Measurements from ENCODE around the gene IL22RA2.

IL22RA2 gene

GRCh38 chr6:137193256-137194070 lies 20.0 kb upstream of the IL22RA2 start:
- TF ChIP-seq CTCF (IDR thresholded peaks at IDR 0.05) = no peak
- Histone ChIP-seq H3K4me3 (ENCODE audit: low read depth in 1 of 2, low read length in 1 of 2) (no peak overlapping the region), H3K27me3 (no peaks in the 10 kb centered on the region), H3K4me1 (ENCODE audit: control insufficient read depth in 1 of 2, insufficient read depth in 1 of 2, low read depth in 1 of 2, low read length in 1 of 2) (no peaks in the 10 kb centered on the region), H3K27ac (no peak overlapping the region), H3K36me3 (peaks cover 19% of the 10 kb centered on the region), H3K9me3 (peaks cover 7% of the 10 kb centered on the region)

GRCh38 chr6:137192821-137193220 lies 19.4 kb upstream of the IL22RA2 start:
- H3K27me3 ChIP-seq = no peaks in the 10 kb centered on the region

GRCh38 chr6:137191670-137192069 lies 18.2 kb upstream of the IL22RA2 start:
- Histone ChIP-seq H3K27ac (no peak overlapping the region), H3K4me3 (ENCODE audit: low read depth in 1 of 2, low read length in 1 of 2) (no peak overlapping the region), H3K27me3 (no peaks in the 10 kb centered on the region), H3K4me1 (ENCODE audit: control insufficient read depth in 1 of 2, insufficient read depth in 1 of 2, low read depth in 1 of 2, low read length in 1 of 2) (no peaks in the 10 kb centered on the region), H3K36me3 (peaks cover under 1% of the 10 kb centered on the region), H3K9me3 (peaks cover 7% of the 10 kb centered on the region)
- TF ChIP-seq CTCF (IDR thresholded peaks at IDR 0.05) = no peak

More at GRCh38 chr6:137192821-137193220, 19.4 kb upstream of the IL22RA2 start:
- TF ChIP-seq CTCF (IDR thresholded peaks at IDR 0.05) = no peak
- Histone ChIP-seq H3K4me1 (ENCODE audit: control insufficient read depth in 1 of 2, insufficient read depth in 1 of 2, low read depth in 1 of 2, low read length in 1 of 2) (no peaks in the 10 kb centered on the region), H3K4me3 (ENCODE audit: low read depth in 1 of 2, low read length in 1 of 2) (no peak overlapping the region), H3K9me3 (peaks cover 9% of the 10 kb centered on the region), H3K36me3 (peaks cover 12% of the 10 kb centered on the region), H3K27ac (no peak overlapping the region)

GRCh38 chr6:137191236-137191635 lies 17.8 kb upstream of the IL22RA2 start:
- TF ChIP-seq CTCF (IDR thresholded peaks at IDR 0.05) = no peak
- no peak overlapping the region for H3K27ac ChIP-seq
- no peaks in the 10 kb centered on the region for H3K27me3 ChIP-seq
- H3K4me3 ChIP-seq (ENCODE audit: low read depth in 1 of 2, low read length in 1 of 2) = no peak overlapping the region
- no peaks in the 10 kb centered on the region for H3K4me1 ChIP-seq (ENCODE audit: control insufficient read depth in 1 of 2, insufficient read depth in 1 of 2, low read depth in 1 of 2, low read length in 1 of 2)
- H3K9me3 ChIP-seq = peaks cover 7% of the 10 kb centered on the region
- H3K36me3 ChIP-seq = no peaks in the 10 kb centered on the region

- Histone ChIP-seq H3K4me3 (ENCODE audit: low read depth in 1 of 2, low read length in 1 of 2) (no peak overlapping the region), H3K27ac (no peak overlapping the region), H3K27me3 (no peaks in the 10 kb centered on the region), H3K36me3 (no peaks in the 10 kb centered on the region), H3K9me3 (peaks cover 7% of the 10 kb centered on the region), H3K4me1 (ENCODE audit: control insufficient read depth in 1 of 2, insufficient read depth in 1 of 2, low read depth in 1 of 2, low read length in 1 of 2) (no peaks in the 10 kb centered on the region)
- no peak for TF ChIP-seq CTCF (IDR thresholded peaks at IDR 0.05)
Measured at GRCh38 chr6:137190583-137191094, 17.2 kb upstream of the IL22RA2 start.
